NCI-H526 (cell line): Measurements from ENCODE around the gene GSE1.
A peak's percentile ranks its signal among the peaks of the same experiment; 100 is the strongest.

Experiments used
- DNase-seq, 2 experiments: peaks; one replicate each; lab custom pipeline; 2025; lab: John Stamatoyannopoulos, UW

Gene GSE1

GRCh38 chr16:85706449-85707034 lies 93.4 kb downstream of the GSE1 start:
- DNase-seq: no peak

DNA sequence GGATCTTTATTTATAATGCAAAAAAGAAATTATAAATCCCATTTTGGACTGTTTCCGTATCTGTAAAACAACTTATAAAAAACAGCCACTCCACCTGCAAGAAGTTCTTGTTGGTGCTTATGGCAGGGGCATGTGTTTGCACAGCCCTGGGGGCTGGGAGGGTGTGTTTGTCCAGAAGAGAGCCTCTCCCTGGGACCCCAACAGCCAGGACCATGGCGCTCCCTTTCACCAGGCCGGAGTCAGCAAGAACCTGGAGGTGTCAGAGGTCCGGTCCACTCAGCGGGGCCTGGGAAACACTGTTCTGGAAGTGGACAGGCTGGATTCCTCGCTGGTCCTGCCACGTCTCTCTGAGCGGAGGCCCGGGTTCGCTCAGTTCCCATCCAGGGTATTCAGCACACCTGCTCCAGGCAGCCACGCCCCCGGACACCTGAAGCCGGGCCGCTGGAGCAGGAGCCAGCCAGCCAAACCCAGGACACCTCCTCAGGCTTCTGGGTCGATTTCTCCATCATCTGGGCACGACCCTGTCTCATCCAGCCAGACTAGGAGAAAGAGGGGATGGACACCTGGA lies 94.5 kb downstream of the GSE1 start:
- peak; percentile 2 to 68 for DNase-seq

DNA sequence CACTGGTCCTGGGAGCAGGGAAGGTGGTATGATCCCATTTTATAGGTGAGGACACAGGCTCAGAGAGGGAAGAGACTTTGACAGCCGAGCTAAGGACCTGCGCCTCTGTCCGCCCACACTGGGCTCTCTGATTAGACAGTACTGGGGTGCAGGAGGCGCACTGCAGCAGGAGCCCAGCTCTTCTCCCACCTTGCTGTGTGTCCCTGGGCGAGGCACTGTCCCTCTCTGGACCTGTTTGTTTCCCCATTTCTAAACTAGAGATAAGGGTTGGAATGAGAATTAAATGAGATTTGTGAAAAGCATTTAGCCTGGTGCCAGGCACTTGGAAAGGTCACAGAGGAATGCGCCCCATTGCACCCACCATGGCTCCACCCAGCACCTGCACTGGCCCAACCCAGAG lies 95.2 kb downstream of the GSE1 start:
- DNase-seq: no peak

- peak in 1 of 2 experiments; percentile 15 for DNase-seq
These were observed 96.9 kb downstream of the GSE1 start for GRCh38 chr16:85709766-85710585.

DNA sequence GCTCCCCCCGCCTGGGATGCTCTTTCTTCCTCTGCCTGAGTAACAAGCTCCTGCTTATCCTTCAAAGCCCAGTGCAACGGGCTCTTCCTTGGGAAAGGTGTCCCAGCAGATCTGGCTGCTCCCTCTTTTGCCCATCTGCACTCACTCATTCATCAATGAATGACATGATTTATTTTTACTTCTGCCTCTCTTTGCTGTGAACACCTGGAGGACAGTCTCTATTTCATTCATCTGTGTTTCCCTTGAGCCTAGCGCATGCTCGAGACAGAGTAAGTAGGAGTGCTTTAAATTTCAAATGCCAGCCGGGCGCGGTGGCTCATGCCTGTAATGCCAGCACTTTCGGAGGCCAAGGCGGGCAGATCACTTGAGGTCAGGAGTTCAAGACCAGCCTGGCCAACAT lies 97.6 kb downstream of the GSE1 start:
- no peak for DNase-seq

GRCh38 chr16:85711982-85712587 lies 99.0 kb downstream of the GSE1 start:
- no peak for DNase-seq

DNA sequence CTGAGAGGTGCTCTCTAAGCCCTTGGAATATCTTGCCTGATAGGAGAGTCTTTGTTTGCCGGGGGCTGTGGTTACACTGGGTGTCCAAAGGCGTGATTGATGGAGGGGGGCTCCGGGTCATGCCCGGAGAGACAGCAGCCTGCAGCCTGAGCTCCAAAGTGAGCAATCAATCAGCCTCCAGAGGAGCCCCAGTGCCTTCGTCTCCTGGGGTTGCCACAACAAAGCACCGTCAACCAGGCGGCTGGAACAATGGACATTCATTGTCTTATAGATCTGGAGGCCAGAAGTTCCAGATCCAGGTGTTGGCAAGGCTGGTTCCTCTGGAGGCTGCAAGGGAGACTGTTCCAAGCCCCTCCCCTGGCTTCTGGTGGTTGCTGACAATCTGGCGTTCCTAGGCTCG lies 99.7 kb downstream of the GSE1 start:
- DNase-seq: peak in 1 of 2 experiments; percentile 3

GRCh38 chr16:85715169-85716021 lies 102.3 kb downstream of the GSE1 start:
- DNase-seq: no peak

GRCh38 chr16:85716022-85716679 lies 103.0 kb downstream of the GSE1 start:
- no peak for DNase-seq

GRCh38 chr16:85716680-85717038 lies 103.5 kb downstream of the GSE1 start:
- DNase-seq: no peak

GRCh38 chr16:85717393-85718152 lies 104.5 kb downstream of the GSE1 start:
- DNase-seq: peak; percentile 15 to 84

DNA sequence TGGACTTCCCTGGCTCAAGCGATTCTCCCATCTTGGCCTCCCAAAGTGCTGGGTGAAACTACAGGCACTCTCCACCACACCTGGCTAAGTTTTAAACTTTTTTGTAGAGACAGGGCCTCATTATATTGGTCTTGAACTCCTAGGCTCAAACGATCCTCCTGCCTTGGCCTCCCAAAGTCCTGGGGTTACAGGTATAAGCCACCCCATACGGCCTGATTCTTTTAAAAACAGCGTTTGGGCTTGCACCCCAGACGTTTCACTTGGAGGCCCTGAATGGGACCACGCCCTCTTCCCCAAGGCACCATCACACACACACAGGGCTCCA lies 105.0 kb downstream of the GSE1 start:
- DNase-seq: no peak

DNA sequence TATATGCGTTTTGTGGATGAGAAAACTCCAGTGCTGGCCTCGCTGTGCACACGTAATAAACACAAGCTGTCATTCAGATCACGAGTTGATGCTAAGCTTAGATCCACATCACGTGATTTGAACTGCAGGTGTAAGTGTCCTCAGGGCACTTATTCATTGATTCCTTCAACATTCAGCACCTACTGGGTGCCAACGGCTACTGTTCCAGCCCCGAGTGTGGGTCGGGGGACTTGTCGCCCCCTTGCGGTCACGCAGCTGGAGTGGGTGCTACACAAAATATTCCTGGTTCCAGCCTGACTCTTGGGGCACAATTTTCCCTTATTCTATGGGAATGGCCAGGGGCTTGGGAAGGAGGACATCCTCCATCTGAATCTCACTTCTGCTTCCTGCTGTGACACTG lies 105.6 kb downstream of the GSE1 start:
- peak; percentile 2 to 48 for DNase-seq

- DNase-seq: no peak
These were observed 106.6 kb downstream of the GSE1 start for GRCh38 chr16:85719605-85720301.

- DNase-seq: no peak
These were observed 107.1 kb downstream of the GSE1 start for GRCh38 chr16:85720302-85720637.

GRCh38 chr16:85722128-85722893 lies 109.2 kb downstream of the GSE1 start:
- DNase-seq: peak in 1 of 2 experiments; percentile 30

DNA sequence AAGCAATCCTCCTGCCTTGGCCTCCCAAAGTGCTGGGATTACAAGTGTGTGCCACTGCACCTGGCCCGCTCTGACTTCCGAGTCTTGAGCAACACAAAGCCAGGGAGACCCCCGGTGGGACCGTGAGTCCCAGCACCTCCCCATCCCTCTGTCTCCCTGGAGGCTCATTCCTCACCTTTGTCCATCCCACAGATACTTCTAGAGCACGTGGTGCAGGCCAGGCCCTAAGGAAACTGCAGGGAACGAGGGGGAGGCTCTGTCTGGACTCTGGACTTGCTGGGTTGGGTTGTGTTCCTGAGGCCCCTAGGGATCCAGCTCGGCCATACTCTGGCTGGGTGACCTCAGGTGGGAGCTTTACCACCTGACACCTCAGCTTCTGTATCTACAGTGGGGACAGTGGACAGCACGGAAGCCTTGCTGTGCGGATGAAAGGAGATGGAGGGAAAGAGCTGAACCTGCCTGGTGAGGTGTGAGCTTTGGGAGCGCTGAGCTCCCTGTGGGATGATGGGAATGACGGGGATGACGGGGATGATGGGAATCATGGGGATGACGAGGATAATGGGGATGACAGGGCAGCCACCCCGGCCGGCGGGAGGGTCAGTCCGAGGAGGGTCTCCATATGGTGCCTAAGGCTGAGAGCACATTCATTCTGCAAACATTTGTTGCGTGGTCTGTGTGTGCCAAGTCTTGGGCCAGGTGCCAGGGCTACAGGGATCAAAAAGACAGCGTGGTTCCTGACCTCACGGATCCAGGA lies 111.2 kb downstream of the GSE1 start:
- DNase-seq: no peak

- DNase-seq: no peak
These were observed 111.8 kb downstream of the GSE1 start for GRCh38 chr16:85724936-85725335.
